Measurements from ENCODE around the gene SALL2.

The SALL2 gene

GRCh38 chr14:21476925-21477681, 49.0 kb downstream of the SALL2 start, which contains the start of the genes RAB2B and TOX4:
Gene RAB2B (minus strand): TSS chr14:21476959. CDS start chr14:21476872, 87 bp downstream.
Gene TOX4 (plus strand): TSS chr14:21477195. CDS start chr14:21477279, 84 bp downstream.
- FAIRE-seq (no peak), DNase-seq (ENCODE audit: insufficient read length, low spot score) (peak; percentile 51)
- peak; percentile 97 for TF ChIP-seq CTCF (IDR thresholded peaks at IDR 0.05; ENCODE audit: insufficient read depth, missing control alignments)

- TF ChIP-seq CTCF (IDR thresholded peaks at IDR 0.05; ENCODE audit: insufficient read depth, missing control alignments) = no peak
- DNase-seq (ENCODE audit: insufficient read length, low spot score) (no peak), FAIRE-seq (no peak)
Measured at GRCh38 chr14:21476523-21476924, 49.6 kb downstream of the SALL2 start.

GRCh38 chr14:21475767-21476522, 50.2 kb downstream of the SALL2 start:
- no peak for TF ChIP-seq CTCF (IDR thresholded peaks at IDR 0.05; ENCODE audit: insufficient read depth, missing control alignments)
- no peak for DNase-seq (ENCODE audit: insufficient read length, low spot score)
- no peak for FAIRE-seq

All from D721Med (cell line).